Activated naive CD8-positive, alpha-beta T cell (primary cell): ENCODE measurements around the gene MUC13.

Experiments used
- H3K27ac Mint-ChIP-seq: one replicate; pipeline ENCODE4 v1.8.0; 2021; ENCODE audit warnings: mixed read lengths
- H3K27me3 Mint-ChIP-seq: one replicate; pipeline ENCODE4 v1.8.0; 2021; ENCODE audit warnings: mixed read lengths
- H3K36me3 Mint-ChIP-seq: one replicate; pipeline ENCODE4 v1.8.0; 2021; ENCODE audit warnings: mixed read lengths
- H3K4me1 Mint-ChIP-seq: one replicate; pipeline ENCODE4 v1.8.0; 2021; ENCODE audit warnings: low read depth, mixed read lengths
- H3K4me3 Mint-ChIP-seq: one replicate; pipeline ENCODE4 v1.8.0; 2021; ENCODE audit warnings: mild to moderate bottlenecking, mixed read lengths
- H3K9me3 Mint-ChIP-seq: one replicate; pipeline ENCODE4 v1.8.0; 2021; ENCODE audit warnings: low read depth, mixed read lengths

The MUC13 gene

GRCh38 chr3:124896824-124897526, 37.6 kb downstream of the MUC13 start:
- H3K9me3 Mint-ChIP-seq, result no peaks in the 10 kb centered on the region
- no peak overlapping the region for H3K4me3 Mint-ChIP-seq
- H3K4me1 Mint-ChIP-seq, result peaks cover 10% of the 10 kb centered on the region
- peaks cover 4% of the 10 kb centered on the region for H3K36me3 Mint-ChIP-seq
- H3K27ac Mint-ChIP-seq, result no peak overlapping the region
- peaks cover 3% of the 10 kb centered on the region for H3K27me3 Mint-ChIP-seq

- Mint-ChIP-seq H3K9me3 (no peaks in the 10 kb centered on the region), H3K4me3 (no peak overlapping the region), H3K27ac (no peak overlapping the region), H3K4me1 (peaks cover 5% of the 10 kb centered on the region), H3K27me3 (peaks cover 3% of the 10 kb centered on the region), H3K36me3 (peaks cover 4% of the 10 kb centered on the region)
Measured at GRCh38 chr3:124895756-124896155, 38.8 kb downstream of the MUC13 start.

GRCh38 chr3:124893526-124893925, 41.0 kb downstream of the MUC13 start:
- Mint-ChIP-seq H3K27me3 (peaks cover 9% of the 10 kb centered on the region), H3K9me3 (no peaks in the 10 kb centered on the region), H3K27ac (no peak overlapping the region), H3K4me1 (no peaks in the 10 kb centered on the region), H3K4me3 (no peak overlapping the region), H3K36me3 (peaks cover 4% of the 10 kb centered on the region)

GRCh38 chr3:124890573-124891190, 43.9 kb downstream of the MUC13 start:
- Mint-ChIP-seq H3K9me3 (no peaks in the 10 kb centered on the region), H3K27ac (no peak overlapping the region), H3K27me3 (peaks cover 18% of the 10 kb centered on the region), H3K4me3 (no peak overlapping the region), H3K36me3 (peaks cover 2% of the 10 kb centered on the region), H3K4me1 (peaks cover 4% of the 10 kb centered on the region)

GRCh38 chr3:124888482-124889441, 45.8 kb downstream of the MUC13 start:
- H3K27me3 Mint-ChIP-seq, result peaks cover 16% of the 10 kb centered on the region
- H3K9me3 Mint-ChIP-seq, result no peaks in the 10 kb centered on the region
- no peak overlapping the region for H3K27ac Mint-ChIP-seq
- no peaks in the 10 kb centered on the region for H3K36me3 Mint-ChIP-seq
- H3K4me3 Mint-ChIP-seq, result peak overlapping the region; percentile 69
- peaks cover 5% of the 10 kb centered on the region for H3K4me1 Mint-ChIP-seq

- Mint-ChIP-seq H3K9me3 (no peaks in the 10 kb centered on the region), H3K27me3 (peaks cover 16% of the 10 kb centered on the region), H3K36me3 (no peaks in the 10 kb centered on the region), H3K4me3 (peak overlapping the region; percentile 69), H3K4me1 (peaks cover 5% of the 10 kb centered on the region), H3K27ac (no peak overlapping the region)
Measured at GRCh38 chr3:124887932-124888298, 46.6 kb downstream of the MUC13 start.

GRCh38 chr3:124887177-124887931, 47.2 kb downstream of the MUC13 start, which contains the start of gene ITGB5:
Gene ITGB5, minus strand, starts transcription at chr3:124887365. Its CDS starts 365 bp downstream, at chr3:124887000.
- Mint-ChIP-seq H3K27ac (no peak within 1 kb of the TSS), H3K4me3 (peak within 1 kb of the TSS; percentile 69), H3K27me3 (peaks cover 18% of the 10 kb centered on the region), H3K36me3 (no peaks in the 10 kb centered on the region), H3K4me1 (peaks cover 5% of the 10 kb centered on the region), H3K9me3 (no peaks in the 10 kb centered on the region)

GRCh38 chr3:124886168-124887056, 48.1 kb downstream of the MUC13 start:
- peaks cover 5% of the 10 kb centered on the region for H3K4me1 Mint-ChIP-seq
- no peak overlapping the region for H3K27ac Mint-ChIP-seq
- peaks cover 23% of the 10 kb centered on the region for H3K27me3 Mint-ChIP-seq
- H3K9me3 Mint-ChIP-seq, result no peaks in the 10 kb centered on the region
- H3K4me3 Mint-ChIP-seq, result peak overlapping the region; percentile 76
- H3K36me3 Mint-ChIP-seq, result no peaks in the 10 kb centered on the region

GRCh38 chr3:124885466-124886167, 48.9 kb downstream of the MUC13 start:
- peak overlapping the region; percentile 76 for H3K4me3 Mint-ChIP-seq
- no peak overlapping the region for H3K27ac Mint-ChIP-seq
- H3K27me3 Mint-ChIP-seq, result peaks cover 22% of the 10 kb centered on the region
- H3K9me3 Mint-ChIP-seq, result no peaks in the 10 kb centered on the region
- H3K4me1 Mint-ChIP-seq, result peaks cover 5% of the 10 kb centered on the region
- no peaks in the 10 kb centered on the region for H3K36me3 Mint-ChIP-seq

- H3K27ac Mint-ChIP-seq, result no peak overlapping the region
- no peaks in the 10 kb centered on the region for H3K9me3 Mint-ChIP-seq
- peaks cover 20% of the 10 kb centered on the region for H3K27me3 Mint-ChIP-seq
- no peak overlapping the region for H3K4me3 Mint-ChIP-seq
- peaks cover 5% of the 10 kb centered on the region for H3K4me1 Mint-ChIP-seq
- H3K36me3 Mint-ChIP-seq, result no peaks in the 10 kb centered on the region
Measured at GRCh38 chr3:124884474-124885101, 50.0 kb downstream of the MUC13 start.

- Mint-ChIP-seq H3K4me1 (peaks cover 9% of the 10 kb centered on the region), H3K27ac (no peak overlapping the region), H3K27me3 (peaks cover 17% of the 10 kb centered on the region), H3K36me3 (no peaks in the 10 kb centered on the region), H3K9me3 (no peaks in the 10 kb centered on the region), H3K4me3 (no peak overlapping the region)
Measured at GRCh38 chr3:124883766-124884473, 50.6 kb downstream of the MUC13 start.
